Panc1 (cell line): ENCODE results near the gene CCL5.

Source experiments
- POLR2AphosphoS5 ChIP-seq: IDR thresholded peaks from 2 replicates; pipeline ENCODE4 v1.6.1; 2012; ENCODE audit warnings: mild to moderate bottlenecking, low read depth, low read length, moderate library complexity
- SIN3A ChIP-seq: IDR thresholded peaks from 2 replicates; pipeline ENCODE4 v1.6.1; 2012; ENCODE audit warnings: low read depth, mild to moderate bottlenecking, low read length, moderate library complexity, borderline replicate concordance; ENCODE audit not compliant: insufficient read depth
- TF ChIP-seq, protein P1 (sequence below): fragments of 450-650 bp; IDR thresholded peaks from 2 replicates; pipeline ENCODE4 v1.5.1; 2017; ENCODE audit warnings: mild to moderate bottlenecking

DNA sequence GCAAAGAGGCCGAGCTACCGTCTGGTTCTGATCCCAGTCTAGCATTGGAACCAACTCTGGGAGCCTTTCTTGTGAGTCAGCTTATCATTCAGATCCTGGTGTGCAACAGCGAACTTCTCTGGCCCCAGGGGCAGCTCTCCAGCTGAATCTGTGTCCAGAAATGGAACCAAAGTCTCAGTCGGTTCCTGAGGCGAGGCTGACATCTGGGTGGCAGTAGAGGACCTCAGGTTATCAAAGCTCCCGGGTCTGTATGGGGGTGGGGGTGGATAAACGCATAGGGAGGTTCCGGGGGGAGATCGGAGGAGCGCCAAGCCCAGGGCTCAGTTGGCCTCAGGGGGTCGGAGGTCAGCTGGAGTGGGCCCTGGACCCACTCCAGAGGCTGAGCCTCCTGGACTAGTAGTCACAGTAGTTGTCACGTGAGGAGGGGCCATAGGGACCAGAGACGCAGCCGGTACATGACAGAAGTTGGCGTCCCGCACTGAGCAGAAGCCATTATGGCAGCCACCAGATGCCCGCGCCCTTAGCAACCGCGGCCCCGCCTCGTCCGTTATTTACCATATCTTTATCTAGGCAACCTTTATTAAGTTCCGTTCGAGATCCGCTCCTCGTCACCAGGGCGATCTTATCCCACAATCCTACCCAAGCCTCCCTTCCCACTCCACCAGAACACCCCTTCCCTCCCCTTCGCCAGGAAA is 37.5 kb upstream of the CCL5 start:
- TF ChIP-seq, protein P1, sequence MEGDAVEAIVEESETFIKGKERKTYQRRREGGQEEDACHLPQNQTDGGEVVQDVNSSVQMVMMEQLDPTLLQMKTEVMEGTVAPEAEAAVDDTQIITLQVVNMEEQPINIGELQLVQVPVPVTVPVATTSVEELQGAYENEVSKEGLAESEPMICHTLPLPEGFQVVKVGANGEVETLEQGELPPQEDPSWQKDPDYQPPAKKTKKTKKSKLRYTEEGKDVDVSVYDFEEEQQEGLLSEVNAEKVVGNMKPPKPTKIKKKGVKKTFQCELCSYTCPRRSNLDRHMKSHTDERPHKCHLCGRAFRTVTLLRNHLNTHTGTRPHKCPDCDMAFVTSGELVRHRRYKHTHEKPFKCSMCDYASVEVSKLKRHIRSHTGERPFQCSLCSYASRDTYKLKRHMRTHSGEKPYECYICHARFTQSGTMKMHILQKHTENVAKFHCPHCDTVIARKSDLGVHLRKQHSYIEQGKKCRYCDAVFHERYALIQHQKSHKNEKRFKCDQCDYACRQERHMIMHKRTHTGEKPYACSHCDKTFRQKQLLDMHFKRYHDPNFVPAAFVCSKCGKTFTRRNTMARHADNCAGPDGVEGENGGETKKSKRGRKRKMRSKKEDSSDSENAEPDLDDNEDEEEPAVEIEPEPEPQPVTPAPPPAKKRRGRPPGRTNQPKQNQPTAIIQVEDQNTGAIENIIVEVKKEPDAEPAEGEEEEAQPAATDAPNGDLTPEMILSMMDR = no peak
- no peak for TF ChIP-seq POLR2AphosphoS5
- TF ChIP-seq SIN3A = no peak
